Measurements from ENCODE around the gene POC1B.
A peak's percentile ranks its signal among the peaks of the same experiment; 100 is the strongest.

POC1B gene

DNA sequence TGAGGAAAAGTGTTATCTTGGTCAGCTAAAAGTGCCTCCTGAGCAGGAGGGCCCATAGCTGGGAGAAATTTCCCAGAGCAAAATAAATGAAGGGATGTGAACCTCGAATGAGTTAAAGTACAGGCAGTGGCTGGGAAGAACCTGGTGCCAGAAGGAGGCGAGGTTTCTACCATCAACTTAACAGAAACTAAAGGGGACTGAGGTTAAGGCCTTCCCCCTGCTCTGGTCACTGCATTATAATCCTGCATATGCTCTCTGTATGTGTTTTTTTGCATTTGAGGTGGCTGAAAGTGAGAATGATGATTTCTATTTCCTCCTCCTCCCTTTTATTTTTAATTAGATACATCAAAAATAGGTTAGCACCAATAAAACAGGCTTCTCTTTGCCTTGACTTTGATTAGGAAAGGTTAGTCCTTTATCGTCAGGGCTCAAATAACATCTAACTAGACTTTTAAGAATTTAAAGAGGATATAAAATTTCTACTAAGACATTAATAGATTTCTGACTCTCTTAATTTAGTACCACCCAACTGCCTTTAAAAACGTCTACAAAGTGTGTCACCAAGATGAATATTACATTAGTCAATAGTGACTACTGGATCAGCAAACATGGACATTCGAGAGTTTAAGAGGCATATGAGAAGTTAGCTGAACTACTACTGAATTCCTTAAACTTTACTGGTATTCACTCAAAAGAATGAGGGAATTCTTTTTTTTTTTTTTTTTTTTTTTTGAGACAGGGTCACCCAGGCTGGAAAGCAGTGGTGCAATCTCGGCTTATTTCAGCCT, 50.5 kb downstream of the POC1B start:
- no peaks in the 10 kb centered on the region for H3K36me3 ChIP-seq
- no peak overlapping the region for H3K27ac ChIP-seq
- no peak overlapping the region for H3K4me3 ChIP-seq (ENCODE audit: low read depth in 1 of 2, low read length in 1 of 2)

GRCh38 chr12:89474615-89475014, 51.2 kb downstream of the POC1B start:
- TF ChIP-seq, protein P1, sequence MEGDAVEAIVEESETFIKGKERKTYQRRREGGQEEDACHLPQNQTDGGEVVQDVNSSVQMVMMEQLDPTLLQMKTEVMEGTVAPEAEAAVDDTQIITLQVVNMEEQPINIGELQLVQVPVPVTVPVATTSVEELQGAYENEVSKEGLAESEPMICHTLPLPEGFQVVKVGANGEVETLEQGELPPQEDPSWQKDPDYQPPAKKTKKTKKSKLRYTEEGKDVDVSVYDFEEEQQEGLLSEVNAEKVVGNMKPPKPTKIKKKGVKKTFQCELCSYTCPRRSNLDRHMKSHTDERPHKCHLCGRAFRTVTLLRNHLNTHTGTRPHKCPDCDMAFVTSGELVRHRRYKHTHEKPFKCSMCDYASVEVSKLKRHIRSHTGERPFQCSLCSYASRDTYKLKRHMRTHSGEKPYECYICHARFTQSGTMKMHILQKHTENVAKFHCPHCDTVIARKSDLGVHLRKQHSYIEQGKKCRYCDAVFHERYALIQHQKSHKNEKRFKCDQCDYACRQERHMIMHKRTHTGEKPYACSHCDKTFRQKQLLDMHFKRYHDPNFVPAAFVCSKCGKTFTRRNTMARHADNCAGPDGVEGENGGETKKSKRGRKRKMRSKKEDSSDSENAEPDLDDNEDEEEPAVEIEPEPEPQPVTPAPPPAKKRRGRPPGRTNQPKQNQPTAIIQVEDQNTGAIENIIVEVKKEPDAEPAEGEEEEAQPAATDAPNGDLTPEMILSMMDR (IDR thresholded peaks at IDR 0.05), result no peak
- no peaks in the 10 kb centered on the region for H3K4me1 ChIP-seq (ENCODE audit: control insufficient read depth in 1 of 2, insufficient read depth in 1 of 2, low read depth in 1 of 2, low read length in 1 of 2)
- H3K27ac ChIP-seq, result no peak overlapping the region
- peaks cover under 1% of the 10 kb centered on the region for H3K36me3 ChIP-seq
- H3K9me3 ChIP-seq, result no peaks in the 10 kb centered on the region
- H3K27me3 ChIP-seq, result no peaks in the 10 kb centered on the region
- no peak overlapping the region for H3K4me3 ChIP-seq (ENCODE audit: low read depth in 1 of 2, low read length in 1 of 2)

More for the DNA sequence above, 50.5 kb downstream of the POC1B start:
- H3K4me1 ChIP-seq (ENCODE audit: control insufficient read depth in 1 of 2, insufficient read depth in 1 of 2, low read depth in 1 of 2, low read length in 1 of 2), result no peaks in the 10 kb centered on the region
- TF ChIP-seq, protein P1 (IDR thresholded peaks at IDR 0.05), result no peak
- no peaks in the 10 kb centered on the region for H3K9me3 ChIP-seq
- H3K27me3 ChIP-seq, result no peaks in the 10 kb centered on the region

DNA sequence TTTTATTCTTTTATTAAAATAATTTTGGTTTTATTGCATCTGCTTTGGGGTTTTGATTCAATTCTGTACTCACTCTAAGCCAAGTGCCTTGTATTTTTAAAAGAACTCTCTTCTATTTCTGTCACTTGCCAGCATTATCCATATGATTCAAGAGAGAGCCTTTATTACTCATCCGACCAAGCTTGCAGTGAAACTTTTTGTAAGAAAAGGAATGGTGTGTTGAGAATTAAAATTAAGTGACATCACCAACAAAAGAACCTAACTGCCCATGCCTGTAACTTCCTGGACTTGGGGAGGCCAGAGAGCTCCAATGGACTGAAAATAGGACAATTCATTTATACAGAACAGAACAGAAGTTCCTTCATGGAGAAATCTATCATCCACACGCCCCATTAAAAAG, 53.3 kb downstream of the POC1B start:
- TF ChIP-seq, protein P1 (IDR thresholded peaks at IDR 0.05), result no peak
- no peak overlapping the region for H3K4me3 ChIP-seq (ENCODE audit: low read depth in 1 of 2, low read length in 1 of 2)

GRCh38 chr12:89470741-89471509, 54.9 kb downstream of the POC1B start:
- no peaks in the 10 kb centered on the region for H3K9me3 ChIP-seq
- H3K27ac ChIP-seq, result no peak overlapping the region

More for the DNA sequence above, 53.3 kb downstream of the POC1B start:
- Histone ChIP-seq H3K27ac (no peak overlapping the region), H3K27me3 (no peaks in the 10 kb centered on the region), H3K9me3 (no peaks in the 10 kb centered on the region), H3K36me3 (peaks cover 4% of the 10 kb centered on the region), H3K4me1 (ENCODE audit: control insufficient read depth in 1 of 2, insufficient read depth in 1 of 2, low read depth in 1 of 2, low read length in 1 of 2) (no peaks in the 10 kb centered on the region)

GRCh38 chr12:89469361-89469760, 56.5 kb downstream of the POC1B start:
- Histone ChIP-seq H3K27me3 (no peaks in the 10 kb centered on the region), H3K4me1 (ENCODE audit: control insufficient read depth in 1 of 2, insufficient read depth in 1 of 2, low read depth in 1 of 2, low read length in 1 of 2) (no peaks in the 10 kb centered on the region), H3K36me3 (peaks cover 4% of the 10 kb centered on the region), H3K27ac (no peak overlapping the region), H3K4me3 (ENCODE audit: low read depth in 1 of 2, low read length in 1 of 2) (no peak overlapping the region), H3K9me3 (no peaks in the 10 kb centered on the region)
- TF ChIP-seq, protein P1 (IDR thresholded peaks at IDR 0.05), result no peak

More at GRCh38 chr12:89470741-89471509, 54.9 kb downstream of the POC1B start:
- H3K36me3 ChIP-seq, result peaks cover 4% of the 10 kb centered on the region
- no peak overlapping the region for H3K4me3 ChIP-seq (ENCODE audit: low read depth in 1 of 2, low read length in 1 of 2)
- TF ChIP-seq, protein P1 (IDR thresholded peaks at IDR 0.05), result peak; percentile 51
- no peaks in the 10 kb centered on the region for H3K4me1 ChIP-seq (ENCODE audit: control insufficient read depth in 1 of 2, insufficient read depth in 1 of 2, low read depth in 1 of 2, low read length in 1 of 2)
- H3K27me3 ChIP-seq, result no peaks in the 10 kb centered on the region
